Measurements from ENCODE around the gene JPH3. TPM values are rescaled to one million over a fixed set of nuclear protein-coding genes. Genes with fewer than 3 reads are reported as not detected.
A peak's percentile ranks its signal among the peaks of the same experiment; 100 is the strongest.
"Not testable (repeated sequence)": the region's sequence is repeated elsewhere in the genome, so short reads cannot be mapped to it uniquely, and the experiment has no call there.

Gene JPH3
- total and polyA plus RNA-seq, 2 experiments from 2014 or later, result not detected

DNA sequence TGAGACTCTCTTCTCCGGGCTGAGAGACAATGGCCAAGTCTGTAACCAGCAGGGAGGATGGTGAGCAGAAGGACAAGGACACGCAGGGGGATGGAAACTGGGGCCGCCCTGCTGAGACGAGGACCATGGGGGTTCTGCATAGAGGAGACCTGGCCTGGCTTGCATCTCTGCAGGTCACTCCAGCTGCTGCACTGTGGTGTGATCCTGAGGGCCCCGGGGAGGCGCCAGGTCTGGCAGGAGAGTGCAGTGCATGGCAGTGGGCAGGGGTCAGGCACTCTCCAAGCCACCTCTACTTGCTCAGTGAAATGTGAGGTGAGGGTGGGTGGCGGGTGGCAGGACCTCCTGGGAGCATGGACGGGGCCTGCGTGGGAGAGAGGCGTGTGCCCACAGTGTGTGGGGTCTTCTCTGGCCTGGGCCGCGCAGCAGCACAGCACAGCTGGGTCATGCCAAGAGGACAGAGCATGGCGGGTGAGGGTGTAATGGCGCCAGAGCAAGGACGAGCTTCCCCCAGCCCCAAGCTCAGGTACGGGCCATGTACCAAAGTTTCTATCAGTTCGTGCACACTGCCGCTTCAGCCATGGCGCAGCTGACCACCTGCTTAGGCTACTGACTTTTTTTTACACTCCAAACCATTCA, 120.4 kb downstream of the JPH3 start:
- in situ Hi-C loops (cut with MboI), result no loop called here
- no peaks in the 10 kb centered on the region for H3K27me3 ChIP-seq (replicated peaks; ENCODE audit: insufficient read depth)
- H3K9ac ChIP-seq, result no peak overlapping the region
- no peaks in the 10 kb centered on the region for H3F3A ChIP-seq (ENCODE audit: insufficient read depth)
- no peaks in the 10 kb centered on the region for H4K20me1 ChIP-seq (ENCODE audit: insufficient read depth)
- H3K27ac ChIP-seq, result no peak overlapping the region
- WGBS, 2 experiments (ENCODE audit: low coverage in 1 of 2, low lambda C conversion rate in 2 of 2, missing lambda C conversion rate in 2 of 2), result 96 to 97% methylated on average over 19 of the region's 19 CpGs
- no peak overlapping the region for H3K4me3 ChIP-seq
- no peaks in the 10 kb centered on the region for H3K79me2 ChIP-seq (ENCODE audit: insufficient read depth)
- H3K4me2 ChIP-seq (ENCODE audit: unreplicated experiment), result no peak overlapping the region
- no peak for TF ChIP-seq EZH2phosphoT487 (IDR thresholded peaks at IDR 0.05; ENCODE audit: insufficient read depth, low read depth)
- TF ChIP-seq EZH2 (IDR thresholded peaks at IDR 0.05; ENCODE audit: insufficient read depth, poor library complexity, severe bottlenecking), result no peak
- H3K4me1 ChIP-seq (ENCODE audit: insufficient read depth), result no peaks in the 10 kb centered on the region
- no peaks in the 10 kb centered on the region for H3K9me2 ChIP-seq (ENCODE audit: insufficient read depth)
- H3K9me3 ChIP-seq (ENCODE audit: low read depth), result no peaks in the 10 kb centered on the region
- no peaks in the 10 kb centered on the region for H3K36me3 ChIP-seq (ENCODE audit: low read depth)
- DNase-seq, result no peak
- no peak overlapping the region for H2AFZ ChIP-seq

DNA sequence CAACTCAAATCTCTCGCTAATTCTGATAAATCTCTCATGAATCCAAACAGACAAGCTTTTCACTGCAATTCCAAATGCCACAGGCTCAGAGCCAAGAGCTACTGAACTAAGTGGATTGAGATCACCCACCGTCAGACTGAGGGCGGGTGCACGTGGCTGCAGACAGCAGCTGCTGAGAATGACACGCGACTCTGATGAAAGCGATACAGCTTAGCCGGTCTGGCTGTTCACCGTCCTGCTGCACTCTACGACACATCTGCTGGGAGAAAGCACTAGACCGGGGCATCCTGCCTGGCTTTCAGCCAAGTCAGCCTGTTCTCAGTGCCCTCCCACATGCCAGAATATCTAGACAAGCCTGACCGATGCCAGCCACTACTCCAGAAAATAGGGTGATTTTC, 120.9 kb downstream of the JPH3 start:
- H2AFZ ChIP-seq, result no peak overlapping the region
- H3K9me3 ChIP-seq (ENCODE audit: low read depth), result no peaks in the 10 kb centered on the region
- no peaks in the 10 kb centered on the region for H3F3A ChIP-seq (ENCODE audit: insufficient read depth)
- H3K9ac ChIP-seq, result no peak overlapping the region
- H3K79me2 ChIP-seq (ENCODE audit: insufficient read depth), result no peaks in the 10 kb centered on the region
- TF ChIP-seq EZH2 (IDR thresholded peaks at IDR 0.05; ENCODE audit: insufficient read depth, poor library complexity, severe bottlenecking), result no peak
- TF ChIP-seq EZH2phosphoT487 (IDR thresholded peaks at IDR 0.05; ENCODE audit: insufficient read depth, low read depth), result no peak
- DNase-seq, result peak; percentile 79
- no peaks in the 10 kb centered on the region for H3K9me2 ChIP-seq (ENCODE audit: insufficient read depth)
- no peak overlapping the region for H3K4me3 ChIP-seq
- in situ Hi-C loops (cut with MboI), result no loop called here
- no peaks in the 10 kb centered on the region for H3K27me3 ChIP-seq (replicated peaks; ENCODE audit: insufficient read depth)
- no peaks in the 10 kb centered on the region for H3K36me3 ChIP-seq (ENCODE audit: low read depth)
- no peaks in the 10 kb centered on the region for H4K20me1 ChIP-seq (ENCODE audit: insufficient read depth)
- no peak overlapping the region for H3K27ac ChIP-seq
- no peaks in the 10 kb centered on the region for H3K4me1 ChIP-seq (ENCODE audit: insufficient read depth)
- 49 to 50% methylated on average over 12 of the region's 12 CpGs for WGBS, 2 experiments (ENCODE audit: low coverage in 1 of 2, low lambda C conversion rate in 2 of 2, missing lambda C conversion rate in 2 of 2)
- H3K4me2 ChIP-seq (ENCODE audit: unreplicated experiment), result no peak overlapping the region

- 96 to 98% methylated on average over 19 of the region's 19 CpGs for WGBS, 2 experiments (ENCODE audit: low coverage in 1 of 2, low lambda C conversion rate in 2 of 2, missing lambda C conversion rate in 2 of 2)
- Histone ChIP-seq H3K9ac (no peak overlapping the region), H3K4me1 (ENCODE audit: insufficient read depth) (no peaks in the 10 kb centered on the region), H3K79me2 (ENCODE audit: insufficient read depth) (no peaks in the 10 kb centered on the region), H3K36me3 (ENCODE audit: low read depth) (no peaks in the 10 kb centered on the region), H3K9me2 (ENCODE audit: insufficient read depth) (no peaks in the 10 kb centered on the region), H3K9me3 (ENCODE audit: low read depth) (no peaks in the 10 kb centered on the region), H3K4me3 (no peak overlapping the region), H3F3A (ENCODE audit: insufficient read depth) (no peaks in the 10 kb centered on the region), H3K4me2 (ENCODE audit: unreplicated experiment) (no peak overlapping the region), H3K27ac (no peak overlapping the region), H2AFZ (no peak overlapping the region), H4K20me1 (ENCODE audit: insufficient read depth) (no peaks in the 10 kb centered on the region), H3K27me3 (replicated peaks; ENCODE audit: insufficient read depth) (no peaks in the 10 kb centered on the region)
- TF ChIP-seq EZH2 (IDR thresholded peaks at IDR 0.05; ENCODE audit: insufficient read depth, poor library complexity, severe bottlenecking) (no peak), EZH2phosphoT487 (IDR thresholded peaks at IDR 0.05; ENCODE audit: insufficient read depth, low read depth) (no peak)
- no peak for DNase-seq
- in situ Hi-C loops (cut with MboI), result no loop called here
Measured at GRCh38 chr16:87724490-87725291, 122.4 kb downstream of the JPH3 start.

DNA sequence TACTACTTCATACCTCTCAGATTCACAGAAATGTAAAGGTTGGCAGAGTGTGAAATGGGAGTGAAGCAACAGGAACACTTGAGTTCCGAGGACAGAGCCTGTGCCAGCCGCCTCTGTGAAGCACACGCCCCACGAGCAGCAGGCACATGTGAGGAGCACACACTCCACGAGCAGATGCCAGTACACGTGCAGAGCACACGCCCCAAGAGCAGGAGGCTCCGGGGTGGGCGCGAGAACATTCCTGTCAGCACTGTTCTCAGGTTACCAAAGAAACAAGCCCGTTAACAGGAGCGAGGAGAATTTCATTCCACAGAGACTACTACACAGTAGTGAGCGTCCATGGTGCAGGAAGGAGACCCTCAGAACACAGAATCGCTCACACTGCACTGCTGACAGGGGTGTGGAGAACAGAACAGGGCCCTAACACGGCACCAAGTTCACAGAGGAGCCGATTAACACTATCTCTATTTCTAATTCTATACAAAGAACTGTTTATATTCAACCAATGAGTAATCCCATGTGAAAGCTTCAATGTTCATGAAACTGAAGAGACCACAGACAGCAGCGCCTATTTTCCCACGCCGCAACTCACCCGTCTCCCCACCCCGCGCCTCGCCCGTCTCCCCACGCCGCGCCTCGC, 123.4 kb downstream of the JPH3 start:
- no peak for DNase-seq
- no peaks in the 10 kb centered on the region for H3F3A ChIP-seq (ENCODE audit: insufficient read depth)
- 80 to 86% methylated on average over 16 to 27 of the region's 28 CpGs for WGBS, 2 experiments (ENCODE audit: low coverage in 1 of 2, low lambda C conversion rate in 2 of 2, missing lambda C conversion rate in 2 of 2)
- no peaks in the 10 kb centered on the region for H3K36me3 ChIP-seq (ENCODE audit: low read depth)
- H3K9me3 ChIP-seq (ENCODE audit: low read depth), result no peaks in the 10 kb centered on the region
- in situ Hi-C loops (cut with MboI), result no loop called here
- H3K9ac ChIP-seq, result no peak overlapping the region
- H3K79me2 ChIP-seq (ENCODE audit: insufficient read depth), result no peaks in the 10 kb centered on the region
- H4K20me1 ChIP-seq (ENCODE audit: insufficient read depth), result no peaks in the 10 kb centered on the region
- H3K27me3 ChIP-seq (replicated peaks; ENCODE audit: insufficient read depth), result no peaks in the 10 kb centered on the region
- no peak overlapping the region for H2AFZ ChIP-seq
- no peak overlapping the region for H3K27ac ChIP-seq
- H3K4me1 ChIP-seq (ENCODE audit: insufficient read depth), result no peaks in the 10 kb centered on the region
- TF ChIP-seq EZH2phosphoT487 (IDR thresholded peaks at IDR 0.05; ENCODE audit: insufficient read depth, low read depth), result no peak
- no peak for TF ChIP-seq EZH2 (IDR thresholded peaks at IDR 0.05; ENCODE audit: insufficient read depth, poor library complexity, severe bottlenecking)
- H3K4me3 ChIP-seq, result no peak overlapping the region
- H3K9me2 ChIP-seq (ENCODE audit: insufficient read depth), result no peaks in the 10 kb centered on the region
- no peak overlapping the region for H3K4me2 ChIP-seq (ENCODE audit: unreplicated experiment)

DNA sequence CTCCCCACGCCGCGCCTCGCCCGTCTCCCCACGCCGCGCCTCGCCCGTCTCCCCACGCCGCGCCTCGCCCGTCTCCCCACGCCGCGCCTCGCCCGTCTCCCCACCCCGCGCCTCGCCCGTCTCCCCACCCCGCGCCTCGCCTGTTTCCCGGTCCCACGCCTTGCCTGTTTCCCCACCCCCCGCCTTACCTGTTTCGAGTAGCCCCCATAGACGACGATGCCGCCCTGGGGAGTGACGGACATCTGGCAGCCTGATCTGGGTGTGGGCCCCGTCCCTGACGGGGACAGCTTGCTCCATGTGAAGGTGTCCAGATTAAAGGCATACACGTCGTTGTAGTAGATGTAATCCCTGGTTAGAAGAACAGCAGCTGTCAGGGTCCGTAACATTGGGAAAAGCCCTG, 124.3 kb downstream of the JPH3 start:
- 94 to 98% methylated on average over 11 to 40 of the region's 40 CpGs for WGBS, 2 experiments (ENCODE audit: low coverage in 1 of 2, low lambda C conversion rate in 2 of 2, missing lambda C conversion rate in 2 of 2)
- DNase-seq; H3K4me2 ChIP-seq (ENCODE audit: unreplicated experiment); H3K27ac ChIP-seq; H3K4me3 ChIP-seq; in situ Hi-C loops (cut with MboI); H3K79me2 ChIP-seq (ENCODE audit: insufficient read depth); H3F3A ChIP-seq (ENCODE audit: insufficient read depth); H3K9me2 ChIP-seq (ENCODE audit: insufficient read depth); H3K27me3 ChIP-seq (replicated peaks; ENCODE audit: insufficient read depth); H3K9ac ChIP-seq; H3K9me3 ChIP-seq (ENCODE audit: low read depth); H2AFZ ChIP-seq; H4K20me1 ChIP-seq (ENCODE audit: insufficient read depth); H3K4me1 ChIP-seq (ENCODE audit: insufficient read depth); H3K36me3 ChIP-seq (ENCODE audit: low read depth): not testable (repeated sequence)
